RPMI8226 (cell line): ENCODE measurements around the gene ABLIM1.
"Not testable (repeated sequence)": the region's sequence is repeated elsewhere in the genome, so short reads cannot be mapped to it uniquely, and the experiment has no call there.

Experiments
- DNase-seq: peaks from one replicate; pipeline ENCODE4 v3.0.0-alpha.2; 2015

The ABLIM1 gene

GRCh38 chr10:114658175-114658574 lies at the start of gene ABLIM1:
TSS of gene ABLIM1 (minus strand) at chr10:114658275. CDS start at chr10:114658200, 75 bp downstream.
- DNase-seq, result no peak

GRCh38 chr10:114706458-114707055 lies 48.5 kb upstream of the ABLIM1 start:
- no peak for DNase-seq

DNA sequence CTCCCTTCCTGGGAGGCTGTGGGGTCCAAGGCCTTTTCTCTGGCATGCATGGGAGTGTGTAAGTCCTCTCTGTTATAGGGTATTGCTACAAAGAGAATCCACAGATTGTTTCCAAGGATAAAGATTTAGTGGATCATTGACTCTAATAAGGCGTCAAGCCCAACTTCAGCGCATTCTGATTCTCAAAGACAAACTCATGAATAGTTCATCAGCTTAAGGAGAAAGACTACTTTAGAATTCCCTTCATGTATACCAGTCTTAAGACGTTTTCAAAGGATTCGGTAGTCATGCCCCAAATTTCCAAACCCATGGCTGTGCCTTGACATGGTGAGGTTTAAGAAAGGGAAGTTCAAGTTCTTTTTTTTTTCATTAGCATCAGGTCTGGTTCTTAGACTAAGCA lies 46.6 kb upstream of the ABLIM1 start:
- no peak for DNase-seq

DNA sequence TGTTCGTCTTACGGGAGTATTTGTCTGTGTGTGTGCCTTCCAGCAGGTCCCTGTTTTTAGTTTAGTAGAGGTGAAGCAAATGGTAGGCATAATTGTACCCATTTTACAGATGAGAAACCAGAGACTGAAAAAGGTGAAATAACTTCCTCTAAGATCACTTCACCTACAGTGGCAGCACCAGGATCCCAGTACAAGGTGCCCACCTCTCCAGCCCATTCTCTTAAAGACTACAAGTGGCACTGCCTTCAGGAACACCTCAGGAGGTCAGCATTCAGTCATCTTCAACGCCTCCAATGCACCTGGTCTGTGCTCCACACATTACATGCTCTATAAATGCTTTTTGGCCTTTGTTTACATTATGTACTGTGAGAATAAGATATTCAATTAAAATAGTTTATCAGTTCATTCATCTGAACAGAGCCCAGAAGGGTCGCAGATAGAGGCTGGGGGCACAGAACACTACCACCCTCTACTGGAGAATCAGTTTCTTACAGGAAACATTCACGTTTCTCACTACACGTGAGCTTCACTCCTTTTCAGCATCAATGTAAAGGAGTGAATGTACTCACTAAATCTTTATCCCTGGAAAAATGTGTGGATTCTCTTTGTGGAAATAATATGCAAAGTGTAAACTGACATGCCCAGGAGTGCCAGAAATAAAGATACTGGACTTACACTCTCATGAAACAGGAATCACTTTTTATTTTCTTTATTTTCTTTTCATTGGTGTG lies 45.5 kb upstream of the ABLIM1 start:
- DNase-seq, result peak; percentile 10

DNA sequence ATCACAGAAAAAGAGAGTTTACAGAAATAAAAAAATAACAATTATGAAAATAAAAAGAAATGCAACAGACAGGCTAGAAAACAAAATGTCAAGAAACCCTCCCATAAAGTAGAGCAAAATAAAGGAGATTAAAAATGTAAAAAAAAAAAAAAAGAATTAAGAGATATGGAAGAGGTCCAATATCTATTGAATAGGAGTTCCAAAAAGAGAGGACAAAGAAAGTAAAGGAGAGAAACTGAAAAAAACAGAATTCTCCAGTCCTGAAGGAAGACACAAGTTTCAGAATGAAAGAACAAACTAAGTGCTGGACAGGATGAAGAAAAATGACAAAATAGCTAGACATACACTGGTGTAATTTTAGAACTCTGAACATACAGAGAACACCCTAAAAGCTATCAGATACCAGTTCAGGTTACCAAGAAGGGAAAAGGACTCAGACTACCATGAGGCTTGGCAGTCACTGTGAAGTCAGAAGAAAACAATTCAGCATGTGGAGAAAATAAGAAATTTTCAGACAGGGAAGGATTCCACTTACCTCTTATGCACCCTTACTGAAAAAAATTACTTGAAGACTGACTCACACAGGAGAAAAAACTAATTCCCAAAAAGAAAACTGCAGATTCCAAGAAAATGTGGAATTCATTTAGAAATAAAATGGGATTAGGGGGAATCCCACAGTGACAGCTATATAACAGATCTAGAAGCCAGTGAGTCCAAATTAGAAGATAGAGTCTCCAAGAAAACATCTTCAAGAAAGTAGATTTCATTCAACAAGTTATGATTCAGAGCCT lies 40.4 kb upstream of the ABLIM1 start:
- no peak for DNase-seq

- no peak for DNase-seq
Measured at GRCh38 chr10:114697061-114697598, 39.1 kb upstream of the ABLIM1 start.

DNA sequence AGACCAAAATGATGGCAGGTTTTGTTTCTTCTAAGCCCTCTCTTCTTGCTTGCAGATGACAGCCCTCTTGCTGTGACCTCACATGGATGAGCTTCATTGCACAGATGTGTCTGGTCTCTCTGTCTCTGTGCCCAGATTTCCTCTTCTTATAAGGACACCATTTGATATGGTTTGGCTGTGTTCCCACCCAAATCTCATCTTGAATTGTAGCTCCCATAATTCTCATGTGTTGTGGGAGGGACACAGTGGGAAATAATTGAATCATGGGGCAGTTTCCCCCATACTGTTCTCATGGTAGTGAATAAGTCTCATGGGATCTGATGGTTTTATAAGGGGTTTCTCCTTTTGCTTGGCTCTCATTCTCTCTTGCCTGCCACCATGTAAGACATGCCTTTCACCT lies 38.2 kb upstream of the ABLIM1 start:
- DNase-seq, result not testable (repeated sequence)

DNA sequence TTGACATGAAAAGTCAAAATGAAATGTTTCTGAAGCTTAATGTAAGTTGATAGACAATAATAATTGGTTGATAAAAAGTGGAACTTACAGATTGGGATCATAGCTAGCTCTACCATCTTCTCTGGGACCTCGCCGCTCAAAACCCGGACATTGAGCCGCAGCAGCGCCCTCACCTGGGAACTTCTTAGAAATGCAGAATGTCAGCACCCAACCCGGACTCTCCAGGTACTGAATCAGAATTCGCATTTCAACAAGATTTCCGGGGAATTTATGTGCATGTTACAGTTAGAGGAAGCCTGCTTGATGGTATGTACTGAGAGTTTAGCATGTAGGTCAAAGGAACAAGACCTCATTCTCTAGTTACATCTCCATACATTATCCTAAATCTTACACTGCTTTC lies 36.7 kb upstream of the ABLIM1 start:
- DNase-seq, result no peak

- no peak for DNase-seq
Measured at GRCh38 chr10:114694062-114694461, 36.0 kb upstream of the ABLIM1 start.

DNA sequence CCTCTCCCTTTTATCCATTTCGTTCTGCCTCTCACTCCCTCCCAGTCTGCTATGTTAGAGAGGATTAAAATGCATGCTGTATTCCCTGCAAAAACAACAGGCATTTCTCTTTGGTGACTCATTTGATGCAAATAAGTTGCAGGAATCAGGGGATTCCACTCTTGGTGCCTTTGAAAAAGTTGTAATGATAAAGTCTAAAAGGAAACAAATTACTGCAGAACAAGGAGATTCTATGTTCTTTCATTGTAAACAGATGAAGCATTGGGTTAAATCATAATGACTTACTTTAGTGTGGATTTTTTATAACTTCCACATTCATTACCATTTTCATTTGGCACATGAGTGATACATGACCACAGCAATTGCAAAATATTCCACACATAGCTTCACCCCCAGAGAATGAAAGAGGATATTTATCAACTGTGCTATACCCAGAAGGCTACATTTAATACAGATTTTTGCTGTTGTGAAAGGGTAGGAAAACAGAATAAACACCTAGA lies 33.4 kb upstream of the ABLIM1 start:
- DNase-seq, result no peak

DNA sequence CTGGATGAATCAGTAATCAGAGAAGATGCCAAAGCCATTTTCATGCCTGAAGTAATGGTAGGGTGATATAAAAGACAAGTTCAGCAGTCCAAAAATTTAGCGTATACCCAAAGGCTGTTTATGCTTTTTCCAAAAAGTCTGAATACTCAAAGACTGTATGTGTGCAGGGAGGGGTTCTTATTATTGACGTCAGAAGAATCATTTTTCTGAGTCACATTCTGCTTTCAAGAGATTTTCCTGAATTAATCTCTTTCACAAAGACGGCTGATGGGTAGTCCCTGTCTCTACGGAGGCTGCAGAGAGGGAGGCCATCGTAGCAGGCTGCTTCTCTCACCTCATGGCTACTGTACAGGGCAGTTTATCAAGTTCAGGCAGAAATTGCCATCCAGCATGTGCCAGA lies 30.7 kb upstream of the ABLIM1 start:
- no peak for DNase-seq

- no peak for DNase-seq
Measured at GRCh38 chr10:114687459-114687858, 29.4 kb upstream of the ABLIM1 start.

DNA sequence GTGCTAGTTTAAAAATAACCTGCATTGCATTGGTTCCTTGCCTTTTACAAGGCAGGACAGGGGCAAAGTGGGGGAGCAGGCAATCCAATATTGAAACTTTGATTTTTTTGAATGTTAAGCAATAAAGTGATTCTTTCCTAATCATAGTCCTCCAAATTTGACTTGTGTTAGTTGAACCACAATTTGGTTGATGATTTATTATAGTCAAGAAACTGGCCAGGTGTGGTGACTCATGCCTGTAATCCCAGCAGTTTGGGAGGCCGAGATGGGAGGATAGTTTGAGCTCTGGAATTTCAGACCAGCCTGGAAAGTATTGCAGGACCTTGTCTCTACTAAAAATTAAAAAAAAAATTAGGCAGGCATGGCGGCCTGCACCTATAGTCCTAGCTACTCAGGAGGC lies 27.9 kb upstream of the ABLIM1 start:
- no peak for DNase-seq

GRCh38 chr10:114685456-114685855 lies 27.4 kb upstream of the ABLIM1 start:
- no peak for DNase-seq

DNA sequence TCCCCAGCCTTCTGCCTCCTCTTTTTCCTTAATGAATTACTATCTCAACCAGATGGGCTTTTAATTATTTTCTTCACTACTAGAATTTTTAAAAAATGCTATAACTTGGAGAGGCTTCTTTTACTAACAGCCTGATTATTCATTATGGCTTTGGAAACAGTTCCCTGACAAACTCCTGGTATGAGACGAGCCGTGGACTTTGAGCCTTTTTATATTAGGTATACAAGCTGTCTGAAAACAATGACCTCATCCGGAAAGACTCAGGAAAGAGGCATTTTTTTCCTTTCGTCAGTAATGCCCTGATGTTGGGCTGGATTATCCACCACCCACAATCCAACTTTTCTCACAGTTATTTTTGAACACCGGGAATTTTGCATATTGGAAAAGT lies 26.7 kb upstream of the ABLIM1 start:
- no peak for DNase-seq

GRCh38 chr10:114684084-114684821 lies 26.2 kb upstream of the ABLIM1 start:
- DNase-seq, result no peak

- no peak for DNase-seq
Measured at GRCh38 chr10:114683593-114683992, 25.5 kb upstream of the ABLIM1 start.

- no peak for DNase-seq
Measured at GRCh38 chr10:114683162-114683561, 25.1 kb upstream of the ABLIM1 start.

GRCh38 chr10:114682532-114682931 lies 24.5 kb upstream of the ABLIM1 start:
- DNase-seq, result no peak

- no peak for DNase-seq
Measured at GRCh38 chr10:114682121-114682520, 24.0 kb upstream of the ABLIM1 start.

DNA sequence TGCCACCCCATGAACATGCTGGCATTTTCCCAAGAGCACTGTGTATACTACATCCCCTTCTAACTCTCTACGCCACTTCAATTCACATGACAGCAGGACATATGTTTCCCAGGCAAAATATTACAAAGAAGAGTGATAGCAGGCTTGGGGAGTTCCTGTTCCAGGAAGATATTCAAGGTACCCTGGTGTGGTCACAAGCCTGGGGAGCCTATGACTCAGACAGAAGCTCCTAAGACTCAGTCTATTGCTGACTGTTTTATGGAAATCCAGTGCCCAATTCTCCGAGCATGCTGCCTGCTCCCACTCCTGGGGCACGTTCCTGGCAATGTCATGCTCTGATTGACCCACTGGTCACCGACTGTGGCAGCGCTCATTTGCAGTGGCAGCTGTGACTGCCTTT lies 23.5 kb upstream of the ABLIM1 start:
- DNase-seq, result no peak

- no peak for DNase-seq
Measured at GRCh38 chr10:114680543-114681117, 22.6 kb upstream of the ABLIM1 start.
